Measurements from ENCODE around the gene CCNB1IP1. TPM values are rescaled to one million over a fixed set of nuclear protein-coding genes. Genes with fewer than 3 reads are reported as not detected.

CCNB1IP1 gene
- total and polyA plus RNA-seq, 2 of the 8 experiments (the other 6 are each of a cell fraction or from before 2014, with no cell fraction given): 173 to 277 TPM

DNA sequence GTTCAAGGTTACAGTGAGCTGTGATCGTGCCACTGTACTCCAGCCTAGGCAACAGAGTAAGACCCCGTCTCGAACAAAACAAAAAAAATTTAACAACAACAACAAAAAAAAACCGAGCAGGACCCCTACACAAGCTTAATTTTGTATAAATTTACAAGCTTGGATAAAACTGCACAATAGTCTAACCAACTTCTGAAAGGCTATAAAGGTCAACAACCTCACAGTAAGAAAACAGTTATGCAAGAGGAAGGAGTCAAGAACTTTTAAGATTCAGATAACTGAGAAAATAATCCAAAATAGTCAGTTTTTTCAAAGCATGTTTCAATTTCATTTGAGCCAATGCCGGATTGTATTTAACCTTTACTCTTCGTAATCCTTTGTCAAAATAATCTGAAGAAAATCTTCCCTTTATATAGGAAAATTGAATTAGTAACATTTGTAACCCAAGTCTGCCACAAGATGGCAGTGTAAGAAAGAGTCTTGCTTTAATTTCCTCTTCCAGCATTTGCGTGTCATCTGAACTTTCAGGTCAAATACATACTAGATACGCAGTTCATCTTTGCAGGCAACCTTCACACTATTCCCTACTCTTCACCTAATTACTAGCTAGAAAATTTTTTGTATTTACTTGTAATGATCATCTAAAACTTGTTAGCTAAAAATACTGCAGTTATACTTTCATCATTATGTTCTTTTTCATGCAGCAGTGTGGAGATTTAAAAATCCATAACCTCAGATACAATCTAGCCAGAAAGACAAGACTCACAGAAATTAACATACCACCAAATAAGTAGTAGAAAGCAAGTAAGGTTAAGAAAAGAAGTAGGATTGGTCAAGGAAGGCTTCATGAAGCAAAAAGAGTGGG lies 5.8 kb downstream of the CCNB1IP1 start:
- no peak overlapping the region for H4K91ac ChIP-seq (replicated peaks; ENCODE audit: insufficient read length, low read length)
- no peak overlapping the region for H4K5ac ChIP-seq (ENCODE audit: insufficient read length, low read depth, low read length)
- H2AK5ac ChIP-seq (ENCODE audit: low read depth, low read length): no peak overlapping the region
- CTCF ChIA-PET (ENCODE audit: partially characterized antibody): interaction anchor here (0.7 to 2.5 kb wide), 21 partner anchors 10 to 286 kb away, joined by 3 to 25 read pairs (median 4); partner anchors contain the start of genes APEX1 and PARP2
- no peak overlapping the region for H3K9ac ChIP-seq (replicated peaks in 1 of 4; ENCODE audit: extremely low read depth in 1 of 4, low read depth in 3 of 4, low read length in 3 of 4)
- H3K9me3 ChIP-seq (ENCODE audit: insufficient read depth in 2 of 2, low read depth in 1 of 2, low read length in 1 of 2): no peaks in the 10 kb centered on the region
- peaks cover 15 to 56% (median 43%) of the 10 kb centered on the region in 4 experiments for H3K36me3 ChIP-seq (ENCODE audit: control insufficient read depth in 2 of 4, insufficient read depth in 4 of 4, low read length in 3 of 4)
- H3K56ac ChIP-seq (replicated peaks; ENCODE audit: insufficient read length, low read depth, low read length): no peak overlapping the region
- H4K20me1 ChIP-seq (replicated peaks in 1 of 2; ENCODE audit: control insufficient read depth in 1 of 2, insufficient read depth in 2 of 2, low read length in 2 of 2): peaks cover 5 to 9% of the 10 kb centered on the region in 2 experiments
- H3K23me2 ChIP-seq (ENCODE audit: low read depth, low read length): 0 out of 2 replicates have a peak, but pooled peaks cover 2% of the 10 kb centered on the region
- no peak overlapping the region for H2AFZ ChIP-seq (ENCODE audit: low read length)
- 89% methylated on average over 8 of the region's 8 CpGs; no CpG with 5 or more reads in 1 of the 2 experiments for WGBS, 2 experiments (ENCODE audit: extremely low coverage in 1 of 2, insufficient coverage in 1 of 2, insufficient read length in 1 of 2, insufficient replicate concordance in 2 of 2, low coverage in 1 of 2, low lambda C conversion rate in 2 of 2, missing lambda C conversion rate in 1 of 2)
- H2BK20ac ChIP-seq (ENCODE audit: low read length): no peak overlapping the region
- no peak overlapping the region for H3K4me2 ChIP-seq (ENCODE audit: insufficient read depth in 1 of 2, low read depth in 2 of 2, low read length in 2 of 2)
- H3K14ac ChIP-seq (ENCODE audit: insufficient read length): no peak overlapping the region
- no peak overlapping the region for H4K8ac ChIP-seq (ENCODE audit: extremely low read depth, insufficient read depth, low read length)
- peaks cover 0 to 3% (median 0%) of the 10 kb centered on the region in 4 experiments; a peak in 3 of 7 replicates for H3K4me1 ChIP-seq (replicated peaks in 1 of 4; ENCODE audit: control insufficient read depth in 3 of 4, insufficient read depth in 4 of 4, low read length in 3 of 4)
- no peak overlapping the region for H3K18ac ChIP-seq (ENCODE audit: extremely low read depth, low read length)
- H3K23ac ChIP-seq (ENCODE audit: insufficient read length): no peak overlapping the region
- no peak overlapping the region for H2BK120ac ChIP-seq (replicated peaks; ENCODE audit: low read depth, low read length)
- no peak overlapping the region for H3K27ac ChIP-seq (ENCODE audit: low read depth, low read length)
- H3K4me3 ChIP-seq (ENCODE audit: extremely low read depth in 1 of 4, insufficient read depth in 2 of 4, low read depth in 3 of 4, low read length in 4 of 4): no peak overlapping the region
- H3K27me3 ChIP-seq (replicated peaks in 1 of 4; ENCODE audit: control insufficient read depth in 3 of 4, extremely low read depth in 1 of 4, insufficient read depth in 3 of 4, low read length in 3 of 4): no peaks in the 10 kb centered on the region
- H3K79me2 ChIP-seq (ENCODE audit: control insufficient read depth in 1 of 2, insufficient read depth in 2 of 2, low read length in 2 of 2): peaks cover 16 to 85% of the 10 kb centered on the region in 2 experiments; a peak in 3 of 4 replicates
- no peak overlapping the region for H2BK5ac ChIP-seq (ENCODE audit: low read depth, low read length)
- H3K4ac ChIP-seq (replicated peaks; ENCODE audit: insufficient read length, low read depth, low read length): no peak overlapping the region
- no peak overlapping the region for H2BK15ac ChIP-seq (ENCODE audit: low read length)
- no peak overlapping the region for H2BK12ac ChIP-seq (ENCODE audit: low read depth, low read length)
- POLR2A ChIA-PET (ENCODE audit: partially characterized antibody): interaction anchor here (0.6 to 10.1 kb wide), 10 partner anchors 10 to 148 kb away, joined by 3 to 215 read pairs (median 7); partner anchors contain the start of genes APEX1, OSGEP, PARP2 and TTC5
- H3K79me1 ChIP-seq (ENCODE audit: low read depth, low read length): no peaks in the 10 kb centered on the region
- FAIRE-seq (peak; percentile 93), DNase-seq (ENCODE audit: low read depth in 1 of 2, low spot score in 2 of 2) (no peak)
- TF ChIP-seq SP1 (IDR thresholded peaks at IDR 0.05; ENCODE audit: low read depth, low read length): no peak
- TF ChIP-seq CBX8 (IDR thresholded peaks at IDR 0.05; ENCODE audit: borderline replicate concordance, low read depth, low read length): no peak
- TF ChIP-seq PHF8 (conservative IDR thresholded peaks at IDR 0.05; ENCODE audit: low read depth, low read length): no peak
- TF ChIP-seq POLR2A (IDR thresholded peaks at IDR 0.05; ENCODE audit: control extremely low read depth in 1 of 2, low read depth in 2 of 2, low read length in 2 of 2): peak in 1 of 2 experiments; percentile 37; a peak in 1 of 3 replicates
- TF ChIP-seq SUZ12 (IDR thresholded peaks at IDR 0.05; ENCODE audit: low read length): no peak
- no peak for TF ChIP-seq HDAC6 (IDR thresholded peaks at IDR 0.05; ENCODE audit: low read depth, low read length)
- TF ChIP-seq YY1 (IDR thresholded peaks at IDR 0.05; ENCODE audit: low read depth, low read length): no peak
- TF ChIP-seq NRF1 (IDR thresholded peaks at IDR 0.05; ENCODE audit: low read depth, low read length): no peak
- peak; percentile 53 to 57 for TF ChIP-seq RAD21 (IDR thresholded peaks at IDR 0.05 in 1 of 2, conservative IDR thresholded peaks at IDR 0.05 in 1 of 2; ENCODE audit: low read depth in 2 of 2, low read length in 2 of 2)
- no peak for TF ChIP-seq NANOG (IDR thresholded peaks at IDR 0.05; ENCODE audit: insufficient read depth, low read depth, low read length, poor library complexity, severe bottlenecking)
- TF ChIP-seq BRCA1 (IDR thresholded peaks at IDR 0.05; ENCODE audit: low read depth, low read length): no peak
